Endothelial cell of umbilical vein (primary cell): ENCODE data around the gene SPAG6.

Source experiments
- EZH2 ChIP-seq: IDR thresholded peaks from 2 replicates; pipeline ENCODE4 v1.6.1; 2012; ENCODE audit warnings: borderline replicate concordance, low read depth, mild to moderate bottlenecking, moderate library complexity, low read length, inconsistent platforms; ENCODE audit not compliant: severe bottlenecking
- JUN ChIP-seq: IDR thresholded peaks from 2 replicates; pipeline ENCODE4 v1.6.1; 2011; ENCODE audit warnings: borderline replicate concordance, low read depth; ENCODE audit not compliant: insufficient read length, insufficient read depth
- MYC ChIP-seq: IDR thresholded peaks from one replicate; pipeline ENCODE4 v1.6.1; 2011; ENCODE audit warnings: mild to moderate bottlenecking, low read depth, low read length
- POLR2A ChIP-seq: IDR thresholded peaks from 2 replicates; pipeline ENCODE4 v1.6.1; 2012; ENCODE audit warnings: low read depth, mild to moderate bottlenecking, control low read depth, low read length
- POLR2AphosphoS5 ChIP-seq: IDR thresholded peaks from 2 replicates; pipeline ENCODE4 v1.6.1; 2012; ENCODE audit warnings: low read depth, mild to moderate bottlenecking, control low read depth, low read length, moderate library complexity; ENCODE audit not compliant: insufficient read depth
- TF ChIP-seq, protein P1 (sequence below), 2 donors: IDR thresholded peaks; 1 replicate in 1 of 2; 2 replicates in 1 of 2; pipeline ENCODE4 v1.5.1; 2011; ENCODE audit warnings: low read length in 2 of 2, mild to moderate bottlenecking in 2 of 2, moderate library complexity in 2 of 2, control low read depth in 1 of 2, inconsistent platforms in 1 of 2, low read depth in 1 of 2; ENCODE audit not compliant: insufficient read depth in 1 of 2; ENCODE audit errors: extremely low read depth in 1 of 2

DNA sequence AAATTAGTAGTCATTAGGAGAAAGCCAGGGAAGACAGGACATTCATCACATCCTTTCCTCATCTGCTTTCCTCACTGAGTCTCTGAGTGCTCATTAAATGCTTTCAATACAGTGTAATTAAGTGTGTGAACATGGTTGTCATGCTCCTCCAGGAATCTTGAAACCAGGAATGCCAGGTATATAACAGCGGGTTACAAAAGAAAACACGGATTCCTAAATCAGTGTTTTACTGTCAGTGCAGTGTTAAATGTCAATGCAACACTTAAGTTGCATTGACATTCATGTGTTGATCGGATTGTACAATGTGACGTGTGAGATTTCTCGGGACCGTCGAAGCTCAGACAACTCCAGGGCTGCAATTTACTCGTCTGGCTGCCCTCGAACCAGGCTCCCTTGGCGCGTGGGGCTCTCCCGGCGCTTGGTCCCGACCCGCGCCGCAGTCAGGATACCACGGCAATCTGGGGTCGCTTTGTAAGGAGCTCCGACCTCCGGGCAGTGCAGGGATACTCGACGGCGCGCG is 455 bp upstream of the SPAG6 start:
- TF ChIP-seq POLR2AphosphoS5 (no peak), EZH2 (peak; percentile 97), MYC (no peak), JUN (no peak), POLR2A (no peak)
- TF ChIP-seq, protein P1, sequence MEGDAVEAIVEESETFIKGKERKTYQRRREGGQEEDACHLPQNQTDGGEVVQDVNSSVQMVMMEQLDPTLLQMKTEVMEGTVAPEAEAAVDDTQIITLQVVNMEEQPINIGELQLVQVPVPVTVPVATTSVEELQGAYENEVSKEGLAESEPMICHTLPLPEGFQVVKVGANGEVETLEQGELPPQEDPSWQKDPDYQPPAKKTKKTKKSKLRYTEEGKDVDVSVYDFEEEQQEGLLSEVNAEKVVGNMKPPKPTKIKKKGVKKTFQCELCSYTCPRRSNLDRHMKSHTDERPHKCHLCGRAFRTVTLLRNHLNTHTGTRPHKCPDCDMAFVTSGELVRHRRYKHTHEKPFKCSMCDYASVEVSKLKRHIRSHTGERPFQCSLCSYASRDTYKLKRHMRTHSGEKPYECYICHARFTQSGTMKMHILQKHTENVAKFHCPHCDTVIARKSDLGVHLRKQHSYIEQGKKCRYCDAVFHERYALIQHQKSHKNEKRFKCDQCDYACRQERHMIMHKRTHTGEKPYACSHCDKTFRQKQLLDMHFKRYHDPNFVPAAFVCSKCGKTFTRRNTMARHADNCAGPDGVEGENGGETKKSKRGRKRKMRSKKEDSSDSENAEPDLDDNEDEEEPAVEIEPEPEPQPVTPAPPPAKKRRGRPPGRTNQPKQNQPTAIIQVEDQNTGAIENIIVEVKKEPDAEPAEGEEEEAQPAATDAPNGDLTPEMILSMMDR (IDR thresholded peaks at IDR 0.05; ENCODE audit: extremely low read depth in 1 of 2, insufficient read depth in 1 of 2, low read depth in 1 of 2, low read length in 2 of 2) = no peak
